DND-41 (cell line): Measurements from ENCODE around the gene SLC25A43.
A peak's percentile ranks its signal among the peaks of the same experiment; 100 is the strongest.

Experiments
- ATAC-seq: fragments of 200-7000 bp; cut with Tn5 transposase; 3 replicates; pipeline ENCODE4 v1.9.1; 2021; ENCODE audit warnings: low read depth; ENCODE audit not compliant: insufficient read depth
- DNase-seq: peaks from one replicate; pipeline ENCODE4 v3.0.0-alpha.2; 2020
- H2AFZ ChIP-seq: 2 replicates; pipeline ENCODE4 v1.6.0; 2012; ENCODE audit warnings: low read depth, low read length
- H3K27ac ChIP-seq: 2 replicates; pipeline ENCODE4 v1.5.1; 2012; ENCODE audit warnings: low read length, inconsistent platforms
- H3K27me3 ChIP-seq: fragments of 200-600 bp; sonication (generic); 2 replicates; pipeline ENCODE4 v1.6.0; 2012; ENCODE audit warnings: low read length, mild to moderate bottlenecking, inconsistent platforms; ENCODE audit not compliant: insufficient read depth, poor library complexity
- H3K36me3 ChIP-seq: 2 replicates; pipeline ENCODE4 v1.5.1; 2012; ENCODE audit warnings: low read length, inconsistent platforms; ENCODE audit not compliant: insufficient read depth
- H3K4me1 ChIP-seq: 2 replicates; pipeline ENCODE4 v1.5.1; 2012; ENCODE audit warnings: mild to moderate bottlenecking, low read length; ENCODE audit not compliant: insufficient read depth
- H3K4me2 ChIP-seq: 2 replicates; pipeline ENCODE4 v1.6.0; 2012; ENCODE audit warnings: mild to moderate bottlenecking, moderate library complexity, low read length, inconsistent platforms; ENCODE audit not compliant: insufficient read depth
- H3K4me3 ChIP-seq, 2 experiments: fragments of 200-600 bp in 1 of 2; shearing (Covaris generic) in 1 of 2; 2 replicates each; pipeline ENCODE4 v1.5.1; 2012 to 2016; ENCODE audit warnings: inconsistent platforms in 2 of 2, low read length in 2 of 2, mild to moderate bottlenecking in 2 of 2, low read depth in 1 of 2, moderate library complexity in 1 of 2
- H3K79me2 ChIP-seq: 2 replicates; pipeline ENCODE4 v1.6.0; 2012; ENCODE audit warnings: low read length, inconsistent platforms; ENCODE audit not compliant: insufficient read depth
- H3K9ac ChIP-seq: 2 replicates; pipeline ENCODE4 v1.6.0; 2012; ENCODE audit warnings: low read depth, mild to moderate bottlenecking, inconsistent platforms, low read length, moderate library complexity
- H3K9me3 ChIP-seq: 2 replicates; pipeline ENCODE4 v1.5.1; 2012; ENCODE audit warnings: low read length, moderate library complexity, mild to moderate bottlenecking, inconsistent platforms; ENCODE audit not compliant: insufficient read depth, severe bottlenecking
- H4K20me1 ChIP-seq: 2 replicates; pipeline ENCODE4 v1.6.0; 2012; ENCODE audit warnings: low read length; ENCODE audit not compliant: insufficient read depth
- CTCF ChIP-seq: IDR thresholded peaks from 2 replicates; pipeline ENCODE4 v1.5.1; 2012; ENCODE audit warnings: borderline replicate concordance, low read length, moderate library complexity, mild to moderate bottlenecking; ENCODE audit not compliant: poor library complexity, severe bottlenecking; ENCODE audit errors: extremely low read depth
- EZH2 ChIP-seq: IDR thresholded peaks from 3 replicates; pipeline ENCODE4 v1.6.1; 2012; ENCODE audit warnings: borderline replicate concordance, low read depth, mild to moderate bottlenecking, moderate library complexity, low read length, inconsistent platforms; ENCODE audit not compliant: severe bottlenecking

SLC25A43 gene

GRCh38 chrX:119389214-119389613 is 9.9 kb upstream of the SLC25A43 start:
- no peak overlapping the region for H3K4me2 ChIP-seq
- no peaks in the 10 kb centered on the region for H3K36me3 ChIP-seq
- no peaks in the 10 kb centered on the region for H3K27me3 ChIP-seq
- no peaks in the 10 kb centered on the region for H4K20me1 ChIP-seq
- H3K4me3 ChIP-seq: no peak overlapping the region
- no peak overlapping the region for H3K9ac ChIP-seq
- no peaks in the 10 kb centered on the region for H3K79me2 ChIP-seq
- ATAC-seq (no peak), DNase-seq (no peak)
- H3K4me1 ChIP-seq: no peaks in the 10 kb centered on the region
- no peak overlapping the region for H2AFZ ChIP-seq
- TF ChIP-seq CTCF (no peak), EZH2 (no peak)
- no peak overlapping the region for H3K27ac ChIP-seq
- H3K9me3 ChIP-seq: no peaks in the 10 kb centered on the region

- no peak overlapping the region for H3K4me2 ChIP-seq
- no peak overlapping the region for H3K9ac ChIP-seq
- no peak for DNase-seq
- H3K4me3 ChIP-seq: no peak overlapping the region
- H3K9me3 ChIP-seq: no peaks in the 10 kb centered on the region
- no peak overlapping the region for H2AFZ ChIP-seq
- no peaks in the 10 kb centered on the region for H4K20me1 ChIP-seq
- ATAC-seq: no peak
- TF ChIP-seq CTCF: no peak
- no peak for TF ChIP-seq EZH2
- H3K27ac ChIP-seq: no peak overlapping the region
- H3K79me2 ChIP-seq: no peaks in the 10 kb centered on the region
- no peaks in the 10 kb centered on the region for H3K27me3 ChIP-seq
- H3K36me3 ChIP-seq: no peaks in the 10 kb centered on the region
- H3K4me1 ChIP-seq: no peaks in the 10 kb centered on the region
These were observed 9.2 kb upstream of the SLC25A43 start for GRCh38 chrX:119389871-119390501.

- H4K20me1 ChIP-seq: no peaks in the 10 kb centered on the region
- DNase-seq (no peak), ATAC-seq (no peak)
These were observed 7.9 kb upstream of the SLC25A43 start for GRCh38 chrX:119391279-119391678.

More at GRCh38 chrX:119391279-119391678, 7.9 kb upstream of the SLC25A43 start:
- H2AFZ ChIP-seq: no peak overlapping the region
- no peak overlapping the region for H3K27ac ChIP-seq
- no peak overlapping the region for H3K4me3 ChIP-seq
- no peaks in the 10 kb centered on the region for H3K79me2 ChIP-seq
- H3K9me3 ChIP-seq: no peaks in the 10 kb centered on the region
- H3K4me2 ChIP-seq: no peak overlapping the region
- no peaks in the 10 kb centered on the region for H3K27me3 ChIP-seq
- TF ChIP-seq CTCF: peak; percentile 46
- TF ChIP-seq EZH2: no peak
- H3K36me3 ChIP-seq: no peaks in the 10 kb centered on the region
- no peaks in the 10 kb centered on the region for H3K4me1 ChIP-seq
- H3K9ac ChIP-seq: no peak overlapping the region
